ENCODE results near the gene ARFGAP3. TPM values are rescaled to one million over a fixed set of nuclear protein-coding genes. Genes with fewer than 3 reads are reported as not detected.

The ARFGAP3 gene
- total RNA-seq, 1 experiment from 2014 or later = 15.0 TPM

GRCh38 chr22:42811459-42811858 is 45.6 kb downstream of the ARFGAP3 start:
- no peak for DNase-seq
- no peaks in the 10 kb centered on the region for H3K9me3 Mint-ChIP-seq
- no CpG with 5 or more reads among the region's 2 CpGs for WGBS (ENCODE audit: extremely low coverage, insufficient read length, low lambda C conversion rate)

More at GRCh38 chr22:42811459-42811858, 45.6 kb downstream of the ARFGAP3 start:
- Mint-ChIP-seq H3K4me1 (no peaks in the 10 kb centered on the region), H3K27me3 (ENCODE audit: low read depth) (no peaks in the 10 kb centered on the region), H3K4me3 (no peak overlapping the region), H3K27ac (no peak overlapping the region), H3K36me3 (ENCODE audit: insufficient read depth in 1 of 3, low read depth in 3 of 3) (peaks cover 0 to 20% (median 13%) of the 10 kb centered on the region in 3 experiments; a peak in 5 of 7 replicates)
- Histone ChIP-seq H3K18ac (ENCODE audit: insufficient read length, low read depth, low read length) (no peak overlapping the region), H3K56ac (ENCODE audit: insufficient read length, low read depth, low read length) (no peak overlapping the region), H3K4me2 (ENCODE audit: insufficient read depth, insufficient read length, low read length) (no peak overlapping the region), H4K8ac (replicated peaks; ENCODE audit: insufficient read length, low read depth, low read length) (no peak overlapping the region), H2BK20ac (ENCODE audit: low read depth, low read length, poor library complexity, severe bottlenecking) (no peak overlapping the region), H3K4ac (ENCODE audit: low read depth, low read length) (no peak overlapping the region), H3K9me3 (ENCODE audit: control insufficient read depth, low read depth, low read length) (no peaks in the 10 kb centered on the region), H4K5ac (ENCODE audit: insufficient read length, low read depth, low read length) (no peak overlapping the region), H2BK15ac (ENCODE audit: low read depth, low read length) (no peak overlapping the region), H2AK5ac (ENCODE audit: insufficient read length, low read length) (no peak overlapping the region), H4K91ac (ENCODE audit: insufficient read length, low read depth, low read length) (no peak overlapping the region), H2BK5ac (ENCODE audit: insufficient read length, low read length) (no peak overlapping the region), H3K79me2 (ENCODE audit: insufficient read depth, low read length) (no peaks in the 10 kb centered on the region), H3K4me1 (ENCODE audit: insufficient read depth, low read length) (no peaks in the 10 kb centered on the region), H3K23me2 (ENCODE audit: insufficient read length, low read depth, low read length, poor library complexity, severe bottlenecking) (no peaks in the 10 kb centered on the region), H2BK120ac (ENCODE audit: low read depth, low read length, poor library complexity, severe bottlenecking) (no peak overlapping the region), H3K9ac (ENCODE audit: extremely low read depth, insufficient read length, low read length) (no peak overlapping the region), H4K20me1 (ENCODE audit: control insufficient read depth, insufficient read depth, insufficient read length) (no peaks in the 10 kb centered on the region), H3K27ac (ENCODE audit: insufficient read length, low read depth, low read length) (no peak overlapping the region), H3K14ac (ENCODE audit: insufficient read depth, low read length) (no peak overlapping the region), H3K23ac (ENCODE audit: insufficient read length, low read depth, low read length) (no peak overlapping the region), H2AFZ (ENCODE audit: low read length) (no peak overlapping the region), H2BK12ac (ENCODE audit: insufficient read length, low read depth, low read length) (no peak overlapping the region), H3T11ph (ENCODE audit: low read length) (no peak overlapping the region), H3K79me1 (ENCODE audit: insufficient read depth, low read depth, low read length, poor library complexity, severe bottlenecking) (no peaks in the 10 kb centered on the region), H3K27me3 (ENCODE audit: insufficient read depth, low read length) (no peaks in the 10 kb centered on the region)
- TF ChIP-seq CTCF (conservative IDR thresholded peaks at IDR 0.05) = no peak

Data from H9 (cell line).